OCI-LY7 (cell line): ENCODE measurements around the gene WNK2. TPM values are rescaled to one million over a fixed set of nuclear protein-coding genes. Genes with fewer than 3 reads are reported as not detected.

Experiments
- BruUV-seq: library from RNA; stranded (reverse); fragments of 400-500 nt; replicated peaks from 2 replicates; lab custom pipeline; 2021; lab: Mats Ljungman, UMichigan
- CTCF ChIA-PET: fragments of 300-600 bp; sonication (Branson Sonifier 250); formaldehyde crosslinking; loops from one replicate; lab custom pipeline; 2022; ENCODE audit warnings: antibody characterized with exemption; ENCODE audit not compliant: unreplicated experiment; lab: Charles Lee
- POLR2A ChIA-PET: fragments of 300-600 bp; sonication (Branson Sonifier 250); formaldehyde crosslinking; loops from one replicate; lab custom pipeline; 2022; ENCODE audit warnings: antibody characterized with exemption; lab: Charles Lee
- DNase-seq: peaks from one replicate; pipeline ENCODE4 v3.0.0-alpha.2; 2015; ENCODE audit warnings: low spot score
- H2AFZ ChIP-seq: fragments of 200-600 bp; sonication (generic), shearing (Covaris generic); 2 replicates; pipeline ENCODE4 v1.6.1; 2014; ENCODE audit warnings: mild to moderate bottlenecking, antibody characterized with exemption, low read length, moderate library complexity
- H3K27ac ChIP-seq: fragments of 200-600 bp; sonication (generic); 2 replicates; pipeline ENCODE4 v1.5.1; 2014; ENCODE audit warnings: mixed run types, low read depth, mild to moderate bottlenecking, moderate library complexity, low read length, inconsistent platforms; ENCODE audit not compliant: poor library complexity, severe bottlenecking
- H3K36me3 ChIP-seq: fragments of 200-600 bp; sonication (generic); 2 replicates; pipeline ENCODE4 v1.6.1; 2014; ENCODE audit warnings: mild to moderate bottlenecking, antibody characterized with exemption, low read length, moderate library complexity, mixed read lengths; ENCODE audit not compliant: insufficient read depth
- H3K4me1 ChIP-seq: fragments of 200-600 bp; sonication (generic); 2 replicates; pipeline ENCODE4 v1.5.1; 2014; ENCODE audit warnings: mild to moderate bottlenecking, low read length; ENCODE audit not compliant: insufficient read depth, poor library complexity, severe bottlenecking
- H3K4me2 ChIP-seq: fragments of 200-600 bp; sonication (generic); 2 replicates; pipeline ENCODE4 v1.6.1; 2014; ENCODE audit warnings: mild to moderate bottlenecking, low read length
- H3K4me3 ChIP-seq: fragments of 200-600 bp; sonication (generic); 2 replicates; pipeline ENCODE4 v1.5.1; 2014; ENCODE audit warnings: mild to moderate bottlenecking, low read depth, low read length; ENCODE audit not compliant: poor library complexity, severe bottlenecking
- H3K79me2 ChIP-seq: fragments of 200-600 bp; sonication (generic); 2 replicates; pipeline ENCODE4 v1.6.1; 2016; ENCODE audit warnings: low read depth, mild to moderate bottlenecking, low read length, moderate library complexity, mixed read lengths; ENCODE audit not compliant: insufficient read depth
- H3K9me2 ChIP-seq: fragments of 200-600 bp; sonication (generic); 2 replicates; pipeline ENCODE4 v1.6.1; 2016; ENCODE audit warnings: mild to moderate bottlenecking, low read length, mixed read lengths; ENCODE audit not compliant: insufficient read depth
- H3K9me3 ChIP-seq: fragments of 200-600 bp; sonication (generic); 2 replicates; pipeline ENCODE4 v1.6.1; 2014; ENCODE audit warnings: mild to moderate bottlenecking, mixed run types, low read length, mixed read lengths
- H4K20me1 ChIP-seq: fragments of 200-600 bp; sonication (generic); 2 replicates; pipeline ENCODE4 v1.6.1; 2014; ENCODE audit warnings: mild to moderate bottlenecking, antibody characterized with exemption, low read length, moderate library complexity, mixed read lengths; ENCODE audit not compliant: insufficient read depth
- EZH2phosphoT487 ChIP-seq: fragments of 200-600 bp; sonication (generic); IDR thresholded peaks from 2 replicates; pipeline ENCODE4 v1.6.1; 2018; ENCODE audit warnings: low read depth, borderline replicate concordance, mild to moderate bottlenecking, mixed run types, antibody characterized with exemption, low read length, moderate library complexity, mixed read lengths
- intact Hi-C: fragments of 100-400 bp; cut with micrococcal nuclease; formaldehyde crosslinking; loops from one replicate; pipeline ENCODE4 v1.10.0; 2022; ENCODE audit not compliant: unreplicated experiment
- total RNA-seq, 2 experiments: library from RNA; depleted of rRNA in 1 of 2; stranded (reverse); fragments of >200 nt in 1 of 2; shearing (Covaris generic) in 1 of 2; gene quantifications; 2 replicates each; pipeline ENCODE4 v1.2.3, GENCODE V29; 2014 to 2022
- TF ChIP-seq, protein P1 (sequence below): fragments of 200-600 bp; sonication (generic); conservative IDR thresholded peaks from 2 replicates; pipeline ENCODE4 v1.5.1; 2014; ENCODE audit warnings: mild to moderate bottlenecking, antibody characterized with exemption, low read length, moderate library complexity, mixed read lengths

Gene WNK2
- total RNA-seq, 2 experiments from 2014 or later, result 142 to 194 TPM

DNA sequence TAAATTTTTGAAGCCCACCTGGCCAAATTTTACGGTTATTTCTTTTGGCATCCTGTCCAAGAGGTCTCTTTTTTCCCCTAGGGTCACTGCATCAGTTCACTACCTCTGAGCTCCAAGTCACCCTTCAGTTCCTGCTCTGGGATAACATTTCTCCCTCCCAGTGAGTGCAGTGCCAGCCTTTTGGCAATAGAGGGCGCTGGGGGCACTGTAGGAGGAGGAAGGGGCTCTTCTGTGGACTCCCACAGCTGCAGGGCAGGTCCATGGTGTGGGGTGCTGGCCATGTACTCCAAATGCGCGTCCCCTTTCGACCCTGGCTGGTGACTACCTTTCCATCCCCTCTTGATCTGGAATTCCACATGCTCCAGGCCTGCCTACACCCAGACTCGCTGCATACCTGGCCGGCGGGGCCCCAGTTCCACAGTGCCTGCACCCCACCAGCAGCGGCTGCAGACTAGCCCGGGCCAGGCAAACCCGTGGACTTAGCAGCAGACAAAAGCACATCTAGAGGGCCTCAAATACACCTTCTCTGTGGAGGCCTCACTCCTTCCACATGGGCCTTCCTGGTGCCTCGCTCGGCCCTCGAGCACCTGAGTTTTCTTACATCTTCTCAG, 29.5 kb upstream of the WNK2 start:
- H2AFZ ChIP-seq, result no peak overlapping the region; the same call in 1 of the 2 replicates
- ChIA-PET CTCF (interaction anchor here (0.6 to 1.0 kb wide), 4 partner anchors 13 to 299 kb away, joined by 3 read pairs; no protein-coding TSS in a partner anchor), POLR2A (no interaction called here)
- no peaks in the 10 kb centered on the region for H3K36me3 ChIP-seq
- BruUV-seq, result no TSS peak
- no peaks in the 10 kb centered on the region for H3K79me2 ChIP-seq
- intact Hi-C loops, result loop anchor here (1.0 kb wide), 1 partner anchor 45 kb away; no protein-coding TSS in a partner anchor
- H4K20me1 ChIP-seq, result no peaks in the 10 kb centered on the region
- TF ChIP-seq EZH2phosphoT487, result no peak
- TF ChIP-seq, protein P1, sequence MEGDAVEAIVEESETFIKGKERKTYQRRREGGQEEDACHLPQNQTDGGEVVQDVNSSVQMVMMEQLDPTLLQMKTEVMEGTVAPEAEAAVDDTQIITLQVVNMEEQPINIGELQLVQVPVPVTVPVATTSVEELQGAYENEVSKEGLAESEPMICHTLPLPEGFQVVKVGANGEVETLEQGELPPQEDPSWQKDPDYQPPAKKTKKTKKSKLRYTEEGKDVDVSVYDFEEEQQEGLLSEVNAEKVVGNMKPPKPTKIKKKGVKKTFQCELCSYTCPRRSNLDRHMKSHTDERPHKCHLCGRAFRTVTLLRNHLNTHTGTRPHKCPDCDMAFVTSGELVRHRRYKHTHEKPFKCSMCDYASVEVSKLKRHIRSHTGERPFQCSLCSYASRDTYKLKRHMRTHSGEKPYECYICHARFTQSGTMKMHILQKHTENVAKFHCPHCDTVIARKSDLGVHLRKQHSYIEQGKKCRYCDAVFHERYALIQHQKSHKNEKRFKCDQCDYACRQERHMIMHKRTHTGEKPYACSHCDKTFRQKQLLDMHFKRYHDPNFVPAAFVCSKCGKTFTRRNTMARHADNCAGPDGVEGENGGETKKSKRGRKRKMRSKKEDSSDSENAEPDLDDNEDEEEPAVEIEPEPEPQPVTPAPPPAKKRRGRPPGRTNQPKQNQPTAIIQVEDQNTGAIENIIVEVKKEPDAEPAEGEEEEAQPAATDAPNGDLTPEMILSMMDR, result peak; percentile 96
- no peak overlapping the region for H3K4me3 ChIP-seq
- peak; percentile 71 for DNase-seq
- peaks cover 15% of the 10 kb centered on the region for H3K4me1 ChIP-seq
- H3K4me2 ChIP-seq, result no peak overlapping the region
- no peak overlapping the region for H3K27ac ChIP-seq
- H3K9me2 ChIP-seq, result no peaks in the 10 kb centered on the region
- H3K9me3 ChIP-seq, result no peaks in the 10 kb centered on the region

DNA sequence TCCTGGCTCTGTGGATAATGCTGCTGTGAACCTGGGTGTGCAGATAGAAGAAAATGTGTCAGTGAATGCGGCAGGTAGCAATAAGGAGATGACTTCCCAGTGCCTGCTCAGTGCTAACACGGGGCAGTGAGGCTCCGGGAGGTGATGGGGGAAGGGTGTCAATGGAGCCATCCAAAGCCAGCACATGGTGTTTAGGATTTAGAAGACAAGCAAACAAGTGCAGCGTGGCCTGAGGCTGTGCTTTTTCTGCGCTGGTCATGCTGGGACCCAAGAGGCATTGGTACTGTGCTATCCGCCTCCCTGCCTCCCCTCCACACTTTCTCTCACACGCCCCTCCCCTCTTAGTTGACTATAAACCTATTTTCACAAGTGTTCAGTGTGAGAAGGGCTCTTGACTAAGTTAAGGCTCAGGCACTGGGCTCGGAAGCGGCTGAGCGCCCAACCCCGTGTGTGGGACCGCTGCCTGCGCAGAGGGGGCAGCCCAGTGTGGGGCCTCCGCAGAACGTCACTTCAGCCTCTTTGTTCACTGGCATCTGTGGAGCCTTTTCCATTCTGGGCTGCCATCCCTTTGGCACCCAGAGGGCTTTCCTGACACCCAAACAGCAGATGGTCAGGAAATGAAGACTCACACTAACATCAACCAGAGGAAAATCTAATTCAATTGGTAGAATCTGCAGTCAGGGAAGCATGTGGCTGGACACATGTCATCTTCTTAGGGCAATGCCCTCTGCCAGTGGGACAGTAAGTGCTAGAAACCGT, 28.0 kb upstream of the WNK2 start:
- no peak for DNase-seq
- no TSS peak for BruUV-seq
- Histone ChIP-seq H3K27ac (no peak overlapping the region), H3K36me3 (no peaks in the 10 kb centered on the region), H3K9me3 (no peaks in the 10 kb centered on the region), H3K79me2 (no peaks in the 10 kb centered on the region), H4K20me1 (no peaks in the 10 kb centered on the region), H3K4me2 (no peak overlapping the region), H3K4me1 (peaks cover 21% of the 10 kb centered on the region), H2AFZ (no peak overlapping the region), H3K4me3 (no peak overlapping the region), H3K9me2 (no peaks in the 10 kb centered on the region)
- TF ChIP-seq EZH2phosphoT487, result no peak
- TF ChIP-seq, protein P1, result no peak
- intact Hi-C loops, result loop anchor here (5.0 kb wide), 1 partner anchor 296 kb away; the partner anchor contains the start of genes FAM120A and FAM120AOS
- ChIA-PET POLR2A (no interaction called here), CTCF (no interaction called here)
